Measurements from ENCODE around the gene POLR1A.
A peak's percentile ranks its signal among the peaks of the same experiment; 100 is the strongest.

Gene POLR1A

GRCh38 chr2:86015006-86015405 is 90.7 kb downstream of the POLR1A start:
- no peak for DNase-seq (ENCODE audit: low read depth)
- H3K4me3 ChIP-seq (ENCODE audit: control insufficient read depth, low read depth, low read length) = no peak overlapping the region
- TF ChIP-seq CTCF (IDR thresholded peaks at IDR 0.05; ENCODE audit: control insufficient read depth, insufficient read depth, low read depth, low read length, missing control alignments) = no peak

- H3K4me3 ChIP-seq (ENCODE audit: control insufficient read depth, low read depth, low read length) = no peak overlapping the region
- no peak for TF ChIP-seq CTCF (IDR thresholded peaks at IDR 0.05; ENCODE audit: control insufficient read depth, insufficient read depth, low read depth, low read length, missing control alignments)
- DNase-seq (ENCODE audit: low read depth) = no peak
These were observed 91.2 kb downstream of the POLR1A start for GRCh38 chr2:86014493-86014892.

GRCh38 chr2:86012007-86012712 is 93.5 kb downstream of the POLR1A start:
- TF ChIP-seq CTCF (IDR thresholded peaks at IDR 0.05; ENCODE audit: control insufficient read depth, insufficient read depth, low read depth, low read length, missing control alignments) = no peak
- no peak for DNase-seq (ENCODE audit: low read depth)
- H3K4me3 ChIP-seq (ENCODE audit: control insufficient read depth, low read depth, low read length) = no peak overlapping the region

GRCh38 chr2:86011449-86011941 is 94.2 kb downstream of the POLR1A start:
- peak; percentile 21 for DNase-seq (ENCODE audit: low read depth)
- no peak for TF ChIP-seq CTCF (IDR thresholded peaks at IDR 0.05; ENCODE audit: control insufficient read depth, insufficient read depth, low read depth, low read length, missing control alignments)
- no peak overlapping the region for H3K4me3 ChIP-seq (ENCODE audit: control insufficient read depth, low read depth, low read length)

- H3K4me3 ChIP-seq (ENCODE audit: control insufficient read depth, low read depth, low read length) = no peak overlapping the region
- TF ChIP-seq CTCF (IDR thresholded peaks at IDR 0.05; ENCODE audit: control insufficient read depth, insufficient read depth, low read depth, low read length, missing control alignments) = no peak
- DNase-seq (ENCODE audit: low read depth) = no peak
These were observed 95.6 kb downstream of the POLR1A start for GRCh38 chr2:86010083-86010482.

GRCh38 chr2:86006524-86006923 is 99.2 kb downstream of the POLR1A start:
- no peak overlapping the region for H3K4me3 ChIP-seq (ENCODE audit: control insufficient read depth, low read depth, low read length)
- no peak for DNase-seq (ENCODE audit: low read depth)
- TF ChIP-seq CTCF (IDR thresholded peaks at IDR 0.05; ENCODE audit: control insufficient read depth, insufficient read depth, low read depth, low read length, missing control alignments) = no peak

All from AG09309 (cell line).